HG02623 (cell line): ENCODE results near the gene APOA4.

ENCODE experiments used
- ATAC-seq: cut with Tn5 transposase; IDR thresholded peaks from one replicate; pipeline ENCODE4 v1.9.1; 2021; ENCODE audit warnings: moderate library complexity; ENCODE audit not compliant: unreplicated experiment

APOA4 gene

GRCh38 chr11:116830184-116830912 lies 7.2 kb upstream of the APOA4 start:
- ATAC-seq = no peak

DNA sequence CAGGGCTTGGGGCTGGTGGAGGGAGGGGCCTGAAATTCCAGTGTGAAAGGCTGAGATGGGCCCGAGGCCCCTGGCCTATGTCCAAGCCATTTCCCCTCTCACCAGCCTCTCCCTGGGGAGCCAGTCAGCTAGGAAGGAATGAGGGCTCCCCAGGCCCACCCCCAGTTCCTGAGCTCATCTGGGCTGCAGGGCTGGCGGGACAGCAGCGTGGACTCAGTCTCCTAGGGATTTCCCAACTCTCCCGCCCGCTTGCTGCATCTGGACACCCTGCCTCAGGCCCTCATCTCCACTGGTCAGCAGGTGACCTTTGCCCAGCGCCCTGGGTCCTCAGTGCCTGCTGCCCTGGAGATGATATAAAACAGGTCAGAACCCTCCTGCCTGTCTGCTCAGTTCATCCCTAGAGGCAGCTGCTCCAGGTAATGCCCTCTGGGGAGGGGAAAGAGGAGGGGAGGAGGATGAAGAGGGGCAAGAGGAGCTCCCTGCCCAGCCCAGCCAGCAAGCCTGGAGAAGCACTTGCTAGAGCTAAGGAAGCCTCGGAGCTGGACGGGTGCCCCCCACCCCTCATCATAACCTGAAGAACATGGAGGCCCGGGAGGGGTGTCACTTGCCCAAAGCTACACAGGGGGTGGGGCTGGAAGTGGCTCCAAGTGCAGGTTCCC lies 6.5 kb upstream of the APOA4 start, which contains the start of gene APOC3:
APOC3 (plus strand) TSS at position 383 of the 659 bp plus-strand sequence. CDS start 676 bp downstream, outside the sequence.
- no peak for ATAC-seq

DNA sequence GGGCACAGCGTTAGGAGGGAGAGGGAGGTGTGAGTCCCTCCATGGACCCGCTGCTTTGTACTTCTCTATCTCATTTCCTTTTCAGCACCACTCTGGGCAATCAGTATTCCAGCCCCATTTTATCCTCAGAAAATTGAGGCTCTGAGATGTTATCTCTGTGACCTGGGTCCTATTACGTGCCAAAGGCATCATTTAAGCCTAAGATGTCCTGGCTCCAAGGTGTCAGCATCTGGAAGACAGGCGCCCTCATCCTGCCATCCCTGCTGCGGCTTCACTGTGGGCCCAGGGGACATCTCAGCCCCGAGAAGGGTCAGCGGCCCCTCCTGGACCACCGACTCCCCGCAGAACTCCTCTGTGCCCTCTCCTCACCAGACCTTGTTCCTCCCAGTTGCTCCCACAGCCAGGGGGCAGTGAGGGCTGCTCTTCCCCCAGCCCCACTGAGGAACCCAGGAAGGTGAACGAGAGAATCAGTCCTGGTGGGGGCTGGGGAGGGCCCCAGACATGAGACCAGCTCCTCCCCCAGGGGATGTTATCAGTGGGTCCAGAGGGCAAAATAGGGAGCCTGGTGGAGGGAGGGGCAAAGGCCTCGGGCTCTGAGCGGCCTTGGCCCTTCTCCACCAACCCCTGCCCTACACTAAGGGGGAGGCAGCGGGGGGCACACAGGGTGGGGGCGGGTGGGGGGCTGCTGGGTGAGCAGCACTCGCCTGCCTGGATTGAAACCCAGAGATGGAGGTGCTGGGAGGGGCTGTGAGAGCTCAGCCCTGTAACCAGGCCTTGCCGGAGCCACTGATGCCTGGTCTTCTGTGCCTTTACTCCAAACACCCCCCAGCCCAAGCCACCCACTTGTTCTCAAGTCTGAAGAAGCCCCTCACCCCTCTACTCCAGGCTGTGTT lies 5.8 kb upstream of the APOA4 start:
- no peak for ATAC-seq

- ATAC-seq = no peak
Observed at GRCh38 chr11:116827461-116827860, 4.4 kb upstream of the APOA4 start.

GRCh38 chr11:116826751-116827431 lies 3.8 kb upstream of the APOA4 start:
- no peak for ATAC-seq

DNA sequence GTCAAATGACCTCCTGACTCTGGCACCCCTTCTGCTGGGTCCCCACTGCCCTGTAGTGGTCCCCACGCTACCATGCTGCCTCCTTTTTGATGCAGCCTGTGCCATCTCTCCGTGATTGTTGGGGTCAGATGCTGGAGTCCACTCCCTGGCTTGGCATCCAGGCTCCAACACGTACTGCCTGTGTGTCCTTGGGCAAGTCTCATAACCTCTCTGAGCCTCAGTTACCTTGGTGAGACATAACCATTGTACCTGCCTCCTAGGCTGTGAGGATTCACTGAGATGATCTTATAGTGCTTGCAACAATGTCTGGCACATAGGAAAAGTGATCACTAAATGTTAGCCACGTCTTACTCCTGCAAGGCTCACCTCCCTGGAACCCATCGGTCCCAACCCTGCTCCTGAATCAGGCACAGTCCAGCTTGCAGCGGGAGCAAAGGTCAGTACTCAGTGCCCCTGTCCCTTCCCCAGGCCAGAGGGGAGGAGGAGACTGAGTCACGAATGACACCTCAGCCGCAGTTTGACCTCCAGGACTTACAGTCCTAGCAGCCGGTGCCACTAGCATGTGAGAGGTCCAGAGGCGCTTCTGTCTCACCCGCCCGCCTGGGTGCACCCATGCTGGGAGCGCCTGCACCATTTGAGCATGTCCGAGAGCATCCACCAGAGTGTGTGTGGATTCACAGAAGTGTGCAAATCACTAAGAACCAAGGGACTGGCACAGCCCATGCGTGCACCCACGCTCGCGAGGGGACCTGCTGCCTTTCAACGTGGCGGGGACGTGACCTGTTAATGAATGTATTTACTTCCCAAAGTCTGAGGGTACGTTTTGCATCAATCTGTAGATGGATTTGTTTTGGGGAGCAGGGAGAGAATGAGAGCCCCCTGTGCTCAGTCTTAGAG lies 3.0 kb upstream of the APOA4 start:
- no peak for ATAC-seq

- ATAC-seq = no peak
Observed at GRCh38 chr11:116825434-116825833, 2.3 kb upstream of the APOA4 start.

DNA sequence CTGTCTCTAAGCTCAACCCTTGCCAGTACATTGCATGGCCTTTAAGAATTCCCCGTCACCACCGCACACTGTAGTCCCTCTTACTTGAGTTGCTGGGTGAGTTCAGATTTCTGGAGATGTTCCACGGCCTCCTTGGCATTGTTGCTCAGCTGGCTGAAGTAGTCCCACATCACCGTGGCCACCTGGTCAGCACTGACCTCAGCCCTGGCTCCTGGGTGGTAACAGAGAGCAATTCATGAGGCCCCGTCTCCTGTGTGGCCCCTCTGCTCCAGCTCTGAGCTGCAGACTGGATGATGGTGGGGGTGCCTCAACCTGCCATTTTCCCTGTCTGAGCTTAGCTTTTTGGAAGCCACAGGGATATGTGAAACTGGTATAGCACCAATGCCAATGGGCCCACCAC lies 529 bp downstream of the APOA4 start:
- no peak for ATAC-seq

DNA sequence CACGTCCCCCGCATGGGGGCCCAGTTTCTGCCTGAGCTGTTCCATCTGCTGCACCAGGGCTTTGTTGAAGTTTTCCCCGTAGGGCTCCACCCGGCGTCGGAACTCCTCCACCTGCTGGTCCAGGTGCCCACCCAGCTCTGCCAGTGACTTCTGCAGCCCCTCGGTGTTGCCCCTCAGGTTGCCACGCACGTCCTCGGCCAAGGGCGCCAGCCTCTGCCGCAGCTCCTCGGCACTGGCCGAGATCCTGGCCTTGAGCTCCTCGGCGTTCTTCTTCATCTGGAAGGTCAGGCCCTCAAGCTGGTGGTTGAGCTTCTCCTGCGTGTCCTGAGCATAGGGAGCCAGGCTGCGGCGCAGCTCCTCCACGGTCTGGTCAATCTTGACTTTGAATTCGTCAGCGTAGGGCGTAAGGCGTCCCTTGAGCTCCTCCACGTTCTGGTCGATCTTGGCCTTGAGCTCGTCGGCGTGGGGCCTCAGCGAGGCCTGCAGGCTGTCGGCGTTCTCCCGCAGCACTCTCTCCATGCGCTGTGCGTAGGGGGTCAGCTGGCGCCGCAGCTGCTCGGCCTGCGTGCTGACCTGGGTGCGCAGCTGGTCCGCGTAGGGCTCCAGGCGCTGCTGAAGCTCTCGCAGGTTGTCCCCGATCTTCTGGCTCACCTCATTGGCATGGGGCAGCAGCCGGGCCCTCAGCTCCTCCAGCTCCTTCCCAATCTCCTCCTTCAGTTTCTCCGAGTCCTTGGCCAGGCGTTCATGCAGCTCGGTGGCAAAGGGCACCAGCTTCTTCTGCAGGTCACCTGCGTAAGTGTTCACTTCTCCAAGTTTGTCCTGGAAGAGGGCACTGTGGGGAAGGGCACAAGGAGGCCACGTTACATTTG lies 1.8 kb downstream of the APOA4 start:
- ATAC-seq = no peak

DNA sequence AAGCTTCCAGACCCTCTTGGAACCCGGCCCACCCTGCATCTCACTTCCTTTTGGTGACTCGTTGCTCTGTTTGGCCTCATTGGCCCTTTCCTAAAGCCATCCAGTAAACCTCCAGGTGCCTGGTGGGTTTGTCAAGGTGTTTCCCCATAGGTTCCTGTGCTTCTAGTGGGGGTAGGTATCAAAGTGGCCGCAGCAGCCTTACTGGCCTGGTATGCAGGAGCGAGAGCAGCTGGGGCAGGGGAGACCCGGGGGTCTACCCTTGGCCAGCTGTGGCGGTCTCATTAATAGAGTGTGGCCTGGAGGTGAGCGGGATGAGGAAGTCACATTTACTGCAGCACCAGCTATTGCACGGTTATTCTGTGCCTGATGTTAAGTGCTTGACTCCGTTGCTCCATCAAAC lies 4.1 kb downstream of the APOA4 start:
- ATAC-seq = no peak

DNA sequence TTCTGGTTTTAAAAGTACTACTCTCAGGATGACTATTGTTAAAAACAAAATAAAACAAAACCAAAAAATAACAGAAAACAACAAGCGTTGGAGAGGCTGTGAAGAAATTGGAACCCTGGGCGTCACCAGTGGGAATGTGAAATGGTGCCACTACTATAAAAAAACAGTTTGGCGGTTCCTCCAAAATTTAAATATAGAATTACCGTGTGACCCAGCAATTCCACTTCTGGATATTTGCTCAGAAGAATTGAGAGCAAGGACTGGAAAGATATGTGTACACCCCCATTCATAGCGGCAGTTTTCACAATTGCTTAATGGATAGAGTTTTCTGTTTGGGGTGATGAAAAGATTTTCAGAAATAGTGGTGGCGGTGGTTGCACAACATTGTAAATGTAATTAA lies 8.6 kb downstream of the APOA4 start:
- ATAC-seq = no peak

- no peak for ATAC-seq
Observed at GRCh38 chr11:116813781-116814471, 9.2 kb downstream of the APOA4 start.

GRCh38 chr11:116813170-116813569 lies 9.9 kb downstream of the APOA4 start:
- no peak for ATAC-seq

- no peak for ATAC-seq
Observed at GRCh38 chr11:116812109-116812508, 11.0 kb downstream of the APOA4 start.

- ATAC-seq = no peak
Observed at GRCh38 chr11:116811194-116811593, 11.9 kb downstream of the APOA4 start.

GRCh38 chr11:116808262-116809175 lies 14.6 kb downstream of the APOA4 start:
- no peak for ATAC-seq

GRCh38 chr11:116807601-116808261 lies 15.4 kb downstream of the APOA4 start:
- no peak for ATAC-seq
